A673 (cell line): Measurements from ENCODE around the gene DLX4.

Source experiments
- EZH2 ChIP-seq: fragments of 200-600 bp; sonication (generic); IDR thresholded peaks from 2 replicates; pipeline ENCODE4 v1.6.1; 2017; ENCODE audit warnings: borderline replicate concordance, low read depth, mild to moderate bottlenecking, mixed read lengths, antibody characterized with exemption, low read length; ENCODE audit not compliant: poor library complexity, severe bottlenecking
- TF ChIP-seq, protein P1 (sequence below): fragments of 300-800, 200-600 bp; sonication (generic); conservative IDR thresholded peaks from 2 replicates; pipeline ENCODE4 v1.5.1; 2017; ENCODE audit warnings: low read depth, mild to moderate bottlenecking, antibody characterized with exemption, low read length, moderate library complexity, mixed read lengths

DNA sequence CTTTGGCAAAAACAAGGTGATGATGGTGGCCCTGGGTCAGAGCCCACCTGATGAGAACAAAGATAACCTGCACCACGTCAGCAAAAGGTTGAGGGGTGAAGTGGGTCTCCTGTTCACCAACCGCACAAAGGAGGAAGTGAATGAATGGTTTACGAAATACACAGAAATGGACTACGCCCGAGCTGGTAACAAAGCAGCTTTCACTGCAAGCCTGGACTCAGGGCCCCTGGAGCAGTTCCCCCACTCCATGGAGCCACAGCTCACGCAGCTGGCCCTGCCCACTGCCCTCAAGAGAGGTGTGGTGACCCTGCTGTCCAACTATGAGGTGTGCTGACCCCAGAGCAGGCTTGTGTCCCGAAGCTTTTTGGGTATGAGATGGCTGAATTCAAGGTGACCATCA, 29.7 kb upstream of the DLX4 start:
- TF ChIP-seq, protein P1, sequence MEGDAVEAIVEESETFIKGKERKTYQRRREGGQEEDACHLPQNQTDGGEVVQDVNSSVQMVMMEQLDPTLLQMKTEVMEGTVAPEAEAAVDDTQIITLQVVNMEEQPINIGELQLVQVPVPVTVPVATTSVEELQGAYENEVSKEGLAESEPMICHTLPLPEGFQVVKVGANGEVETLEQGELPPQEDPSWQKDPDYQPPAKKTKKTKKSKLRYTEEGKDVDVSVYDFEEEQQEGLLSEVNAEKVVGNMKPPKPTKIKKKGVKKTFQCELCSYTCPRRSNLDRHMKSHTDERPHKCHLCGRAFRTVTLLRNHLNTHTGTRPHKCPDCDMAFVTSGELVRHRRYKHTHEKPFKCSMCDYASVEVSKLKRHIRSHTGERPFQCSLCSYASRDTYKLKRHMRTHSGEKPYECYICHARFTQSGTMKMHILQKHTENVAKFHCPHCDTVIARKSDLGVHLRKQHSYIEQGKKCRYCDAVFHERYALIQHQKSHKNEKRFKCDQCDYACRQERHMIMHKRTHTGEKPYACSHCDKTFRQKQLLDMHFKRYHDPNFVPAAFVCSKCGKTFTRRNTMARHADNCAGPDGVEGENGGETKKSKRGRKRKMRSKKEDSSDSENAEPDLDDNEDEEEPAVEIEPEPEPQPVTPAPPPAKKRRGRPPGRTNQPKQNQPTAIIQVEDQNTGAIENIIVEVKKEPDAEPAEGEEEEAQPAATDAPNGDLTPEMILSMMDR, result no peak
- no peak for TF ChIP-seq EZH2
